WERI-Rb-1 (cell line): ENCODE data around the gene ZMYND8.

ENCODE experiments used
- DNase-seq: peaks from one replicate; pipeline ENCODE4 v3.0.0-alpha.2; 2020
- H3K27ac ChIP-seq: fragments of 250-450 bp; sonication (Bioruptor Pico); 2 replicates; pipeline ENCODE4 v1.5.1; 2020; ENCODE audit warnings: mild to moderate bottlenecking, moderate library complexity
- H3K27me3 ChIP-seq: fragments of 250-450 bp; sonication (Bioruptor Pico); 2 replicates; pipeline ENCODE4 v1.5.1; 2021; ENCODE audit warnings: mild to moderate bottlenecking, low read depth, moderate library complexity; ENCODE audit not compliant: insufficient read depth, severe bottlenecking
- H3K36me3 ChIP-seq: fragments of 250-450 bp; sonication (Bioruptor Pico); 2 replicates; pipeline ENCODE4 v1.5.1; 2020; ENCODE audit warnings: mild to moderate bottlenecking, moderate library complexity
- H3K4me3 ChIP-seq: 2 replicates; pipeline ENCODE4 v1.5.1; 2011; ENCODE audit warnings: low read depth, mild to moderate bottlenecking, control low read depth, low read length
- H3K9me3 ChIP-seq: fragments of 250-450 bp; sonication (Bioruptor Pico); 2 replicates; pipeline ENCODE4 v1.5.1; 2021; ENCODE audit warnings: mild to moderate bottlenecking, moderate library complexity; ENCODE audit not compliant: severe bottlenecking
- TF ChIP-seq, protein P1 (sequence below): IDR thresholded peaks from 2 replicates; pipeline ENCODE4 v1.5.1; 2011; ENCODE audit warnings: low read depth, mild to moderate bottlenecking, control low read depth, inconsistent platforms, low read length

The ZMYND8 gene

DNA sequence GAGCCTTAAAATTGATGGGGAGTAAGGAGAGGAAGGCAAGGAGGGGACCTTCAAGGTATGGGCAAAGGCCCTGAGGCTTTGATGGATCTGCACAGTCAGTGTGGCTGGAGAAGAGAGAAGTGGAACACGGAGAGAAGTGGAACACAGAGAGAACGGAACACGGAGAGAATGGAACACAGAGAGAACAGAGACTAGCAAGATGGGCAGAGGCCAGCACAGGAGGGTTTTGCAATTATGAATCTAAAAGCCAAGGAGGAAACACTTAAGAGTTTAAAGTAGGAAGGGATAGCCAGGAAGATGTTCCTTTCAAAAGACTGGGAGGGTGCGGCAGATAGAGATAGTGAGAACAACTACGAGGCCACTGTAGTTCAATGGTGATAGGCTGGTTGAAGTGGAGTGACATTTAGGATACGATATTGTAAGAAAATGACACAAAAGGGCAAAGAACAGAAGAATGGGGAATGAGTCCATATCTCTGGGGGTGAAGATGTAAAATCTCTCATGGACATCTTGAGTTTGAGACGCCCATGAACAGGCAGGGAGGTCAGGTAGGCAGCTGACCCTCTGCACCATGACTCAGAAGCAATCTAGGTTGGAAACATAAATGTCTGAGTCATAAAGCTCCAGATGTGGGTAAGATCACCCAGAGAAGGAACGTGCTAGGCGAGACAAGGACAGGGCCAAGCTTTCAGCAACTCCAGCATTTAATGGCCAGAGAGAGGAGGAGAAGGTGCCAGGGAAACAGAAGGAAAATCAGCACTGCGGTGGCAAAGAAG, 25.4 kb downstream of the ZMYND8 start:
- DNase-seq: no peak
- H3K9me3 ChIP-seq: no peaks in the 10 kb centered on the region
- TF ChIP-seq, protein P1, sequence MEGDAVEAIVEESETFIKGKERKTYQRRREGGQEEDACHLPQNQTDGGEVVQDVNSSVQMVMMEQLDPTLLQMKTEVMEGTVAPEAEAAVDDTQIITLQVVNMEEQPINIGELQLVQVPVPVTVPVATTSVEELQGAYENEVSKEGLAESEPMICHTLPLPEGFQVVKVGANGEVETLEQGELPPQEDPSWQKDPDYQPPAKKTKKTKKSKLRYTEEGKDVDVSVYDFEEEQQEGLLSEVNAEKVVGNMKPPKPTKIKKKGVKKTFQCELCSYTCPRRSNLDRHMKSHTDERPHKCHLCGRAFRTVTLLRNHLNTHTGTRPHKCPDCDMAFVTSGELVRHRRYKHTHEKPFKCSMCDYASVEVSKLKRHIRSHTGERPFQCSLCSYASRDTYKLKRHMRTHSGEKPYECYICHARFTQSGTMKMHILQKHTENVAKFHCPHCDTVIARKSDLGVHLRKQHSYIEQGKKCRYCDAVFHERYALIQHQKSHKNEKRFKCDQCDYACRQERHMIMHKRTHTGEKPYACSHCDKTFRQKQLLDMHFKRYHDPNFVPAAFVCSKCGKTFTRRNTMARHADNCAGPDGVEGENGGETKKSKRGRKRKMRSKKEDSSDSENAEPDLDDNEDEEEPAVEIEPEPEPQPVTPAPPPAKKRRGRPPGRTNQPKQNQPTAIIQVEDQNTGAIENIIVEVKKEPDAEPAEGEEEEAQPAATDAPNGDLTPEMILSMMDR: no peak
- peaks cover 34% of the 10 kb centered on the region for H3K36me3 ChIP-seq
- no peaks in the 10 kb centered on the region for H3K27me3 ChIP-seq
- H3K4me3 ChIP-seq: no peak overlapping the region
- no peak overlapping the region for H3K27ac ChIP-seq

DNA sequence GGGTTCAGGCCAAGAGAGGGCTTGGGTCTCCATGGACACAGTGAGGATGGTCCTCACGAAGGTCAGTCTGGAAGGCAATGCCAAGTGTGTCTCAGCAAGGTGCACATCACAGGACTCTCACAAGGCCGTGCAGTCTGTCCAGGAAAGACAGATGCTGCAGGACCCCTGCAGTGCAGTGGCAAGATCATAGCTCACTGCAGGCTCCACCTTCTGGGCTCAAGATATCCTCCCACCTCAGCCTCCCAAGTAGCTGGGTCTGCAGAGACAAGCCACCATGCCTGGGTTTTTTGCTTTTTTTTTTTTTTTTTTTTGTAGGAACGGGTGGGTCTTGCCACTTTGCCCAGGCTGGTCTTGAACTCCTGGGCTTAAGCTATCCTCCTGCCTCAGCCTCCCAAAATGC, 26.4 kb downstream of the ZMYND8 start:
- H3K4me3 ChIP-seq: no peak overlapping the region
- peak overlapping the region; percentile 19; the same call in 1 of the 2 replicates for H3K27ac ChIP-seq
- DNase-seq: no peak
- H3K36me3 ChIP-seq: peaks cover 27% of the 10 kb centered on the region
- TF ChIP-seq, protein P1: no peak
- H3K27me3 ChIP-seq: no peaks in the 10 kb centered on the region
- no peaks in the 10 kb centered on the region for H3K9me3 ChIP-seq

DNA sequence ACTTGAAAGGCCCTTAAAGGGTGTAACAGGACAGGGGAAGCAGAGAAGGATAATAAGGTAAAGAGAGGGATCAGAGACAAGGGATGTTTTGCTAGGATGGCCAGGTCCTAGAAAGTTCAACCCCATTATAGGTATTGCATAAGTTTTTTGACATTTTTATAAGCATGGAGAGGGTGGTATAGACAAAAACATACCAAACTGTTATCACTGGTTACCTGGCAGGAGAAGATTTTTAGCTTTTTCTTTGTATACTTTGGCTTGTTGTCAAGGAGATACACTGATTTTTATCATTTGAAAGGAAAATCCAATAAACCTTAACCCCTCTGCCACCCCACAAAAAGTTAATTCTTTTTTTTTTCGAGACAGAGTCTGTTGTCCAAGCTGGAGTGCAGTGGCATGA, 28.4 kb downstream of the ZMYND8 start:
- no peaks in the 10 kb centered on the region for H3K9me3 ChIP-seq
- no peak overlapping the region for H3K27ac ChIP-seq
- no peaks in the 10 kb centered on the region for H3K27me3 ChIP-seq
- TF ChIP-seq, protein P1: no peak
- no peak overlapping the region for H3K4me3 ChIP-seq
- DNase-seq: no peak
- peaks cover 25% of the 10 kb centered on the region for H3K36me3 ChIP-seq

DNA sequence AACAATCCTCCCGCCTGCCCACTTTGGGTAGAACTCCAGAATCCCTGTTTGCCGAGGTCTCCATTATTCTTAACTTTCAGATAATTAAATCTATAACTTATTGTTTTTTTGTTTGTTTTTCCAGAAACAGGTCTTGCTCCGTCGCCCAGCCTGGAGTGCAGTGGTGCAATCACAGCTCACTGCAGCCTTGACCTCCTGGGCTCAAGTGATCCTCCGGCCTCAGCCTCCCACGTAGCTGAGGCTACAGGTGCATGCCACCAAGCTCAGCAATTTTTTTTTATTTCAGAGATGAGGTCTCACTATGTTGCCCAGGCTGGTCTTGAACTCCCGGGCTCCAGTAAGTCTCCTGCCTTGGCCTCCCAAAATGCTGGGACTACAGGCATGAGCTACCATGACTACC, 28.8 kb downstream of the ZMYND8 start:
- Histone ChIP-seq H3K4me3 (no peak overlapping the region), H3K27me3 (no peaks in the 10 kb centered on the region), H3K36me3 (peaks cover 23% of the 10 kb centered on the region), H3K9me3 (no peaks in the 10 kb centered on the region), H3K27ac (no peak overlapping the region)
- TF ChIP-seq, protein P1: no peak
- no peak for DNase-seq

DNA sequence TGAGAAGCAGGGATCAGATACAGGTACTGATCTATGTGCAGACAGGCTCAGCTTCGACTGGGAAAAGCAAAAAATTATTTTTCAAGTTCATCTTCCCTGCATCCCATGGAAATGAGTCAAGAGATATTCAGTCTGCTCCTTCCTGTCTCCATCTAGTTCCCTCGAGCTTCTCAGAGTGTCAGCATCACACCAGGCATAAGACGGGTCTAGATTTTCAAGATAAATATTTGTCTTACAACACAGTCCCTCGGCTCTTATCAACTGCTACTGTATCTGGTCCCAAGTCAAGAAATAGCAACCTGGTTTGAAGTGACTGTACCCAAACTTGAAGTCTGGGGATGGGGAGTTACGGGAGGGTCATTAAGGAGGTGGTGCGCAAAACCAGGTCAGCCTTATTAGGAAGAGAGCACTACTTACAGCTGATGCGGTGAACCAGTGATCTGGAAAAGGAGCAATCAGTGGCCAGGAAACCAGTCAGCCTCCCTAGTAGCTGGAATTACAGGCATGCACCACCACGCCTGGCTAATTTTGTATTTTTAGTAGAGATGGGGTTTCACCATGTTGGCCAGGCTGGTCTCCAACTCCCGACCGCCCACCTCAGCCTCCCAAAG, 29.7 kb downstream of the ZMYND8 start:
- TF ChIP-seq, protein P1: no peak
- Histone ChIP-seq H3K27me3 (no peaks in the 10 kb centered on the region), H3K9me3 (no peaks in the 10 kb centered on the region), H3K27ac (no peak overlapping the region), H3K36me3 (peaks cover 14% of the 10 kb centered on the region), H3K4me3 (no peak overlapping the region)
- DNase-seq: no peak
